Mesendoderm (in vitro differentiated cells): ENCODE measurements around the gene ESYT1.

Experiments used
- DNase-seq: peaks from one replicate; pipeline ENCODE4 v3.0.0; 2013
- H2AK5ac ChIP-seq: 2 replicates; pipeline ENCODE4 v1.6.1; 2013; ENCODE audit warnings: low read length, inconsistent platforms
- H2BK120ac ChIP-seq: 2 replicates; pipeline ENCODE4 v1.6.1; 2013; ENCODE audit warnings: low read depth, mild to moderate bottlenecking, low read length, moderate library complexity, mixed read lengths
- H2BK15ac ChIP-seq: replicated peaks from 2 replicates; pipeline ENCODE4 v1.6.1; 2013; ENCODE audit warnings: low read depth, mild to moderate bottlenecking, moderate library complexity
- H2BK5ac ChIP-seq: 2 replicates; pipeline ENCODE4 v1.6.1; 2013; ENCODE audit warnings: low read length, inconsistent platforms
- H3K18ac ChIP-seq: 2 replicates; pipeline ENCODE4 v1.6.1; 2013; ENCODE audit warnings: mild to moderate bottlenecking, low read length, mixed read lengths
- H3K23ac ChIP-seq: one replicate; pipeline ENCODE4 v1.6.1; 2013; ENCODE audit warnings: low read length
- H3K27ac ChIP-seq: 2 replicates; pipeline ENCODE4 v1.5.1; 2013; ENCODE audit warnings: low read depth, mild to moderate bottlenecking, inconsistent platforms, low read length, moderate library complexity
- H3K27me3 ChIP-seq: 2 replicates; pipeline ENCODE4 v1.6.1; 2013; ENCODE audit warnings: low read length, control low read depth, mild to moderate bottlenecking, inconsistent platforms; ENCODE audit not compliant: insufficient read depth, poor library complexity
- H3K36me3 ChIP-seq: 2 replicates; pipeline ENCODE4 v1.6.1; 2013; ENCODE audit warnings: low read length, inconsistent platforms; ENCODE audit not compliant: control insufficient read depth, insufficient read depth
- H3K4ac ChIP-seq: one replicate; pipeline ENCODE4 v1.6.1; 2013; ENCODE audit warnings: low read depth, mild to moderate bottlenecking, low read length, moderate library complexity
- H3K4me1 ChIP-seq: 2 replicates; pipeline ENCODE4 v1.6.1; 2013; ENCODE audit warnings: low read depth, low read length, inconsistent platforms; ENCODE audit not compliant: control insufficient read depth
- H3K4me2 ChIP-seq: 2 replicates; pipeline ENCODE4 v1.6.1; 2013; ENCODE audit warnings: low read length
- H3K4me3 ChIP-seq: 2 replicates; pipeline ENCODE4 v1.5.1; 2013; ENCODE audit warnings: mild to moderate bottlenecking, low read length
- H3K56ac ChIP-seq: one replicate; pipeline ENCODE4 v1.6.1; 2013; ENCODE audit warnings: low read length
- H3K79me1 ChIP-seq: 2 replicates; pipeline ENCODE4 v1.6.1; 2013; ENCODE audit warnings: low read length, inconsistent platforms
- H3K79me2 ChIP-seq: 2 replicates; pipeline ENCODE4 v1.6.1; 2013; ENCODE audit warnings: mild to moderate bottlenecking, low read length; ENCODE audit not compliant: control insufficient read depth, insufficient read depth
- H3K9ac ChIP-seq: 2 replicates; pipeline ENCODE4 v1.6.1; 2013; ENCODE audit warnings: low read length, inconsistent platforms
- H4K5ac ChIP-seq: one replicate; pipeline ENCODE4 v1.6.1; 2013; ENCODE audit warnings: low read length
- H4K8ac ChIP-seq: one replicate; pipeline ENCODE4 v1.6.1; 2013; ENCODE audit warnings: low read depth, mild to moderate bottlenecking, control low read depth, low read length, moderate library complexity
- WGBS: extraction: QIAGEN DNeasy Blood & Tissue Kit; methylation state at CpG from one replicate; pipeline ENCODE4 v1.1.7; 2013; ENCODE audit warnings: low lambda C conversion rate, missing lambda C conversion rate; ENCODE audit not compliant: insufficient coverage; ENCODE audit errors: extremely low coverage; 5-methylcytosine and 5-hydroxymethylcytosine counted together

Gene ESYT1

DNA sequence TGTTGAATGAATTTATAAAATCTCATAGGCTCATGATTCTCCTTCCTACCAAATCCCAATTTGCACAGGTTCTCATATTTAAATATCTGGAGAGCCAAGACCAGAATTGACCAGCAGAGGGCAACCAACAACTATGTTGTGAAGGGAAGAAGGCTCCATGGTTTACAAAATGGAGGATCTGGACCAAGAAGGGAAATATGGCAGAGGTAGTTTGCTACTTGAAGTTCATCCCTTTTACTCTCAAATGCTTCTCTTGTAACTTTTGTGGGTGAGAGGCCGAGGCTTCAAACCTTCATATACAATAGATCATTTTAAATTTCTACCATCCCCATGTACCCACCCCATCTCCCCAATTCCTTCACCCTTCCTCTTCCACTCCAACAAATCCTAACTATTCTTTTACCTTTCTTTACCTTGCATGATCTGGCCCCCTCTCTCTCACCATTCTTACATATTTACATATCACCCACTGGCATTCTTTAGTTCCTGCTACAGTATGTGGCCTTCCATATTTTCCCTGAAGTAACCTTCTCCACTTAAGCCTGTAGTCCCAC lies 65.0 kb downstream of the ESYT1 start:
- Histone ChIP-seq H2BK5ac (no peak overlapping the region), H3K18ac (no peak overlapping the region), H3K4me2 (no peak overlapping the region), H3K27ac (no peak overlapping the region), H3K4me3 (no peak overlapping the region), H3K9ac (no peak overlapping the region), H2AK5ac (no peak overlapping the region), H4K8ac (no peak overlapping the region), H2BK15ac (no peak overlapping the region), H3K23ac (no peak overlapping the region), H3K79me1 (no peaks in the 10 kb centered on the region), H3K4ac (no peak overlapping the region), H3K79me2 (peaks cover 8% of the 10 kb centered on the region), H4K5ac (peak overlapping the region; percentile 60), H3K56ac (peak overlapping the region; percentile 53), H3K36me3 (no peaks in the 10 kb centered on the region), H3K4me1 (no peaks in the 10 kb centered on the region), H3K27me3 (no peaks in the 10 kb centered on the region), H2BK120ac (no peak overlapping the region)
- no CpG with 5 or more reads among the region's 1 CpG for WGBS
- peak; percentile 88 for DNase-seq
